ENCODE measurements around the gene EXT2. TPM values are rescaled to one million over a fixed set of nuclear protein-coding genes. Genes with fewer than 3 reads are reported as not detected.

EXT2 gene
- total and polyA plus RNA-seq, 4 donors, result 18.0 to 95.3 (median 45.9) TPM

GRCh38 chr11:44207292-44207691, 111.8 kb downstream of the EXT2 start:
- DNase-seq (no peak), ATAC-seq (ENCODE audit: insufficient read depth, low FRiP score) (no peak)
- H3K36me3 ChIP-seq (ENCODE audit: control insufficient read depth in 4 of 4, insufficient read depth in 4 of 4, low read length in 4 of 4), result peaks cover 0 to 10% (median 4%) of the 10 kb centered on the region in 4 donors
- 90 to 91% methylated on average over 7 of the region's 7 CpGs for WGBS, 2 donors
- no peak overlapping the region for H3K27ac ChIP-seq (ENCODE audit: low read depth in 1 of 2, low read length in 1 of 2)
- no peak overlapping the region for H3K4me3 ChIP-seq
- no peak for TF ChIP-seq CTCF (IDR thresholded peaks at IDR 0.05; ENCODE audit: control extremely low read depth, extremely low read depth)
- no peak overlapping the region for H3K9ac ChIP-seq (ENCODE audit: insufficient read depth in 1 of 2, low read length in 2 of 2)
- no peaks in the 10 kb centered on the region for H3K27me3 ChIP-seq (ENCODE audit: control insufficient read depth in 3 of 3, insufficient read depth in 3 of 3, low read length in 2 of 3)
- peaks cover 0 to 7% (median 0%) of the 10 kb centered on the region in 5 donors for H3K4me1 ChIP-seq (ENCODE audit: control insufficient read depth in 5 of 5, insufficient read depth in 5 of 5, low read length in 5 of 5)
- H3K9me3 ChIP-seq (ENCODE audit: control insufficient read depth in 4 of 4, insufficient read depth in 3 of 4, low read length in 3 of 4), result peaks cover 0 to under 1% (median 0%) of the 10 kb centered on the region in 4 donors

GRCh38 chr11:44208976-44209603, 113.6 kb downstream of the EXT2 start:
- 89% methylated on average over 2 of the region's 2 CpGs for WGBS, 2 donors
- H3K27ac ChIP-seq (ENCODE audit: low read depth in 1 of 2, low read length in 1 of 2), result no peak overlapping the region
- peaks cover 0 to 7% (median 5%) of the 10 kb centered on the region in 4 donors for H3K36me3 ChIP-seq (ENCODE audit: control insufficient read depth in 4 of 4, insufficient read depth in 4 of 4, low read length in 4 of 4)
- peaks cover 0 to 7% (median 0%) of the 10 kb centered on the region in 5 donors for H3K4me1 ChIP-seq (ENCODE audit: control insufficient read depth in 5 of 5, insufficient read depth in 5 of 5, low read length in 5 of 5)
- TF ChIP-seq CTCF (IDR thresholded peaks at IDR 0.05; ENCODE audit: control extremely low read depth, extremely low read depth), result no peak
- H3K4me3 ChIP-seq, result no peak overlapping the region
- H3K9me3 ChIP-seq (ENCODE audit: control insufficient read depth in 4 of 4, insufficient read depth in 3 of 4, low read length in 3 of 4), result peaks cover 0 to 5% (median 0%) of the 10 kb centered on the region in 4 donors
- DNase-seq (no peak), ATAC-seq (ENCODE audit: insufficient read depth, low FRiP score) (no peak)
- H3K9ac ChIP-seq (ENCODE audit: insufficient read depth in 1 of 2, low read length in 2 of 2), result no peak overlapping the region
- H3K27me3 ChIP-seq (ENCODE audit: control insufficient read depth in 3 of 3, insufficient read depth in 3 of 3, low read length in 2 of 3), result no peaks in the 10 kb centered on the region

- no peaks in the 10 kb centered on the region for H3K27me3 ChIP-seq (ENCODE audit: control insufficient read depth in 3 of 3, insufficient read depth in 3 of 3, low read length in 2 of 3)
- ATAC-seq (ENCODE audit: insufficient read depth, low FRiP score) (no peak), DNase-seq (no peak)
- peaks cover 0 to 5% (median 3%) of the 10 kb centered on the region in 4 donors for H3K36me3 ChIP-seq (ENCODE audit: control insufficient read depth in 4 of 4, insufficient read depth in 4 of 4, low read length in 4 of 4)
- TF ChIP-seq CTCF (IDR thresholded peaks at IDR 0.05; ENCODE audit: control extremely low read depth, extremely low read depth), result no peak
- WGBS, 2 donors, result 98 to 99% methylated on average over 6 of the region's 6 CpGs
- H3K27ac ChIP-seq (ENCODE audit: low read depth in 1 of 2, low read length in 1 of 2), result no peak overlapping the region
- no peak overlapping the region for H3K9ac ChIP-seq (ENCODE audit: insufficient read depth in 1 of 2, low read length in 2 of 2)
- H3K4me3 ChIP-seq, result no peak overlapping the region
- H3K4me1 ChIP-seq (ENCODE audit: control insufficient read depth in 5 of 5, insufficient read depth in 5 of 5, low read length in 5 of 5), result no peaks in the 10 kb centered on the region
- peaks cover 0 to 5% (median 0%) of the 10 kb centered on the region in 4 donors for H3K9me3 ChIP-seq (ENCODE audit: control insufficient read depth in 4 of 4, insufficient read depth in 3 of 4, low read length in 3 of 4)
Observed at GRCh38 chr11:44212128-44212527, 116.7 kb downstream of the EXT2 start.
